GM18517 (cell line): ENCODE data around the gene B9D1.
"Not testable (repeated sequence)": the region's sequence is repeated elsewhere in the genome, so short reads cannot be mapped to it uniquely, and the experiment has no call there.

ENCODE experiments used
- ATAC-seq: cut with Tn5 transposase; IDR thresholded peaks from one replicate; pipeline ENCODE4 v1.9.1; 2021; ENCODE audit warnings: mild to moderate bottlenecking, moderate library complexity; ENCODE audit not compliant: unreplicated experiment

Gene B9D1

DNA sequence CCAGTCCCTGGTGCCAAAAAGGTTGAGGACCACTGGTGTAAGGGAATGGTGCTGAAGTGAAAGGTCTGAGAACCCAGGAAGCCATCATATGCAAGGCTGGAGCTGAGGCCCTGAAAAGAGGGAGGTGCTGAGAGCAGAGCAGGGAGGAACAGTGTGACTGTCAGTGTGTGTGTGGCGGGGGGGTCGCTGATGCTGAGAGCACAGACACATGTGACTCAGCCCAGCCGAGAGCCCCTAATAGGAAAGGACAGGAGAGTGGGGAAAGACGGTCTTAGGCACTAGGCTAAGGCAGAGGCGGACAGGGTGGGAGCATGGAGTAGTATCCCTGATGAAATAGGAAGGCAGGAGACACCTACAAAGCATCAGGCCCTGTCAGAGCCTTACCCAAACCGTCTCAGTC lies 1.2 kb downstream of the B9D1 start:
- ATAC-seq = no peak

DNA sequence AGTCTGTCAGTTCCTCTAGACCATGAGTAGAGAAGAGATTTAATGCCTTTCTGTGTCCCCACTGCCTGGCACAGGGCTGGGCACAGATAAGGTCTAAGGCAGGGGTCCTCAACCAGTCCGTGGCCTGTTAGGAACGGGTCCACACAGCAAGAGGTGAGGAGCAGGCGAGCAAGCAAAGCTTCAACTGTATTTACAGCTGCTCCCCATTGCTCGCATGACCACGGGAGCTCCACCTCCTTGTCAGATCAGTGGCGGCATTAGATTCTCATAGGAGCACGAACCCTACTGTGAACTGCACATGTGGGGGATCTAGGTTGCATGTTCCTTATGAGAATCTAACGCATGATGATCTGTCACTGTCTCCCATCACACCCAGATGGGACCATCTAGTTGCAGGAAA lies 1.8 kb downstream of the B9D1 start:
- no peak for ATAC-seq

DNA sequence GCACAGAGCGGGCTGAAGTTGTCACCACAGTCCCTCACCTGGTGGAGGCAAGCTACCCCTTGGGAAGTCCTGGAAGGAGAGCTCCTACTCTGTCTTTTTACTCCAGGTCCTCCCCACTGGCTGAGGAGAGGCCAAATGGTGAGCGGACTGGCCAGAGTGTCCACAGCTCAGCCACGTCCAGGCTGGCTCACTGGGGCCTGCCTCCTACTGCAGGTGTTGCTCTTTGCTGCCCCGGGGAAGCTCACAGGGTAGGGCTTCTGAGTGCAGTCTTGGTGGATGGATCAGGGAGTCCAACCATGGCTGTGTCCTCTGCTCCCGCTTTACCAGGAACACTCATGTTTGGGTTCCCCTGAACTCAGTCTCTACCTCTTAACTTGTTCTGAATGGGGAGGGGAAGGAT lies 2.7 kb downstream of the B9D1 start:
- no peak for ATAC-seq

DNA sequence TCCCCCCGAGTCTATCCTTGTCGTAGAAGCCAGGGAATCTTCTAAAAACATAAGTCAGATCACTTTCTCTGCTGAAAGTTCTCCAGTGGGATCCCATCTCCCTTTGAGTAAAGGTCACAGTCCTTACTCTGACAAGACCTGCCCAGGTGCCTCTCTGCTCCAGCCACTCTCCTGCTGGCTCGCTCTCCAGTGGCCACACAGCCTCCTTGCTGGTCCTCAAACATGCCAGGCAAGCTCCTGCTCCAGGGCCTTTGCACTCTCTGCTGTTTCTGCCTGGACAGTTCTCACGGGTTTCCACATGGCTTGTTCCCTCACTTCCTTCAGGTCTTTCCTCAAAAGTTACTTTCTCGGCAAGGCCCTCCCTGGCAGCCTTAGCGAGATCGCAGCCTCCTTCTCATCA lies 3.4 kb downstream of the B9D1 start:
- ATAC-seq = no peak

DNA sequence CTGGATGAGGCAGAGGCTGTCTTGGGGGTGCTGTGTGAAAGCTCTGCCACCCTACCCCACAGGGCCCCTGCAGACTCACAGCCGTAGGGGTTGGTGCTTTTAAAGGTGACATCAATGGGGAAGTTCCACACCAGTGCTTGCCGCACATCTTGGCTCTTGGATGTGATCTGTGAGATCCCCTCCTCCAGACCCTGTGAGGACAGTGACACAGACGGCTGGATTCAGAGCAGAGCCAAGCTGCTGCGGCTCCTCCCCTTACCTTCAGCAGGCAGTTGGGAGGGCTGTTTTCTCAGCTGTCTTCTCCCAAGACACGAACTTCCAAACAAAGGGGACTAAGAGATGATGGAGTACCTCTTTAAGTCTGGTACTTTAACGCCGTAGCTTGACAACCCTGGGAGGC lies 4.8 kb downstream of the B9D1 start:
- ATAC-seq = no peak

DNA sequence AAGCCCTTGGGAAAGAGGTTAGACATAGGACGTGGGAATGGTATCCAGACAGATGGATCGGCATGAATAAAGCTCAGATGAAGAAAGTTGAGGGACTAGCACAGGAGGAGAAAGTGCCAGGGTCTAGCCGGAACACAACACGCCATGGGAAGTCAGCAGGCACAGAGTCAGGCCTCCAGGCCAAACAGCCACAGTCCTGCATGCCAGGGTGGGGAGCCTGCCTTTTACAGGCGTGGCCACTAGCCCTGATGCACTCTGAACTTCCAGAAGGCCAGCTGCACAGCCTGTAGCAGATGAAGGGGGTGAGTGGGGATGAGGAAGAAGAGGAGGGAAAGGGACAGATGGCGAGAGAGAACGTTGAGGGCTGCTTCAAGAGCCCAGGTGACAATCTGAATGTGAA lies 5.2 kb downstream of the B9D1 start:
- ATAC-seq = no peak

DNA sequence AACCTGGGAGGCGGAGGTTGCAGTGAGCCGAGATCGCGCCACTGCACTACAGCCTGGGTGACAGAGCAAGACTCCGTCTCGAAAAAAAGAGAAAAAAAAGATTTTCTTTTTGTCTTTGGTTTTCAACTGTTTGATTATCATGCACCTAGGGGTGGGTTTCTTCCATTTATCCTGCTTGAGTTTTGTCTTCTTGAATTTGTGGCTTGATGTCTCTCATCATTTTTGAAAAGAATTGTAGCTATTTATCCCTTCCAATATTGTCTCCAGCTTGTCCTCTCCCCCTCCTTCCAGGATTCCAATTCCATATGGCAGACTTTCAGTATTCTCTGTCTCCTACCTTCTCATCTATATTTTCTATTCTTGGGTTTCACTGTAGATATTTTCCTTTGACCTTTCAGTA lies 7.8 kb downstream of the B9D1 start:
- ATAC-seq = no peak

DNA sequence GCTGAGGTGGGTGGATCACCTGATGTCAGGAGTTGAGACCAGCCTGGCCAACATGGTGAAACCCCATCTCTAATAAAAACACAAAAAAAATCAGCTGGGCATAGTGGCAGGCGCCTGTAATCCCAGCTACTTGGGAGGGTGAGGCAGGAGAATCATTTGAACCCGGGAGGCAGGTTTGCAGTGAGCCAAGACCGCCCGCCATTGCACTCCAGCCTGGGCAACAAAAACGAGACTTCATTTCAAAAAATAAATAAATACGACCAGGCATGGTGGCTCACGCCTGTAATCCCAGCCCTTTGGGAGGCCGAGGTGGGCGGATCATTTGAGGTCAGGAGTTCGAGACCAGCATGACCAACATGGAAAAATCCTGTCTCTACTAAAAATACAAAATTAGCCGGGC lies 9.1 kb downstream of the B9D1 start:
- not testable (repeated sequence) for ATAC-seq

DNA sequence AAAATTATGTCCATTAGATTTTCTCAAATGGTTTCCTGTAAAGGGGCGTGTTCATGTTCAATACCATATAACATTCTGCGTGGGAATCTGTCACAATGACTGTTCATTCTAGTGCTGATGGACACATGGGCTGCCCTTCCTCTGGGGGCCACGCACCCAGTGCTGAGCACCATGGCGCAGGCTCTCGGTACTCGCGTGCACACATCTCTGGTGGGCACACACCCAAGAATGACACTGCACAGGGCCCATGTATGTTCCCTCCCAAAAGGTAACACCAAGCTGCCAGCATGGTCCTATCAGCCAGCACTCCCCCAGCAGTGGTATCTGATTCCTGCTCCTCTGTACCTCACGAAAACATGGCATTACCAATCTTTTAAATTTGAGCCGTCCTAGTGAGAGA lies 13.7 kb downstream of the B9D1 start:
- ATAC-seq = no peak

DNA sequence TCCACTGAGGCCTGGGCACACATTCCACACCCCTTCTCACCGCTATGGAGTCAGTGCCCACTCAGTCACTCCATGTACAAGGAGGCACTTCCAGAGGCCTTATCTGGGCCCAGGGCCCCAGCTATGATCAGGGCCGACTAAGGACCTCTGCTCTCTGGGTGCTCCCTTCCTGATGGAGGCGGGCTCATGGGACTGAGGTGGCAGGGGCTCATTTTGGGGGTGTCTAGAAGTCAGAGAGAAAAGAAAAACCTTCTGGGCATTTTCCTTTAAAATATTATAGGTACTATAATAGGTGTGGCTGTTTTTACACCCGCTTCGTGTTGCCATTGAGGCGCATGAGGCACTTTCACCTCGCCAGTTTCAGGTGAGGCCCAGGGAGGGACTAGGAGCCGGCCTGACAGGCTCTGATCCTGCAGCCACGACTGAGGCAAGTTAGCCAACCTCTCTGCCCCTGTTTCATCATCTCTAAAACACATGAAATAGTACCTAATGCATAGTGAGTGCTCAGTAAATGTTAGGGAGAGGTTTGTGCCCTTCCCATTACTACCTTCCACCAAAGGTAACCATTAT lies 14.4 kb downstream of the B9D1 start:
- ATAC-seq = no peak

DNA sequence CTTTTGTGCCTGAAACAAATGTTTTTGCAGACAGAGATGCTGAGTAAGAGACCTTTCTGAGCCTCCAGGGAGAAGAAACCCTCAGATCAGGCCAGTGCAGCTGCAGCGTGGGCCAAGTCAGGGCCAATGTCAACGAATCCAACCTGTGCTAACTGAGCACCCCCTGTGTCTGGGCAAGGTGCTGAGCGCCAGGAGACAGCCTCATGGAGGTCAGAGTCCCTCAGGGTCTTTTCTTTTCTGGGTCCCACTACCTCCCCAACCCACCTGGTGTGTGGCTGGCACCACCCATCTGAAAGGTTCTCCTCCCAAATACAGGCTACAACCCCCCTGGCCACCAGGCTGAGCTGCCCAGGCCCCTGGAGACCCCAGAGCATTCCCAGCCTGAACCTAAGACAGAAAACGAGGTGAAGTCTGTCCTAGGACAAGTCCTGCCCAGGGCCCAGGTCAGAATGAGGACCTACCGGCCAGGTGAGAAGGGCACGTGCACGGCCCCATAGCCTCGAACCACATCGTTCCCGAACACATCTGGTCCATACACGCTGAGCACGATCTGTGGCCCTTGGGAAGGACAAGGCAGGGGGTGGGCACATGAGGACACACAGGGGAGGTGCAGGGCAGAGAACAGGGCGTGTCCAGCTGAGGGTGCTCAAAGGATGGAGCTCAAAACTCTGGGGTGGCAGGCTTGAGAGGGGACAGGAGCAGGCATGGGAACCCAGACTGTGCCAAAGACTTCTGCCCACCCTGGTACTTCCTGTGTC lies 15.0 kb downstream of the B9D1 start:
- no peak for ATAC-seq

DNA sequence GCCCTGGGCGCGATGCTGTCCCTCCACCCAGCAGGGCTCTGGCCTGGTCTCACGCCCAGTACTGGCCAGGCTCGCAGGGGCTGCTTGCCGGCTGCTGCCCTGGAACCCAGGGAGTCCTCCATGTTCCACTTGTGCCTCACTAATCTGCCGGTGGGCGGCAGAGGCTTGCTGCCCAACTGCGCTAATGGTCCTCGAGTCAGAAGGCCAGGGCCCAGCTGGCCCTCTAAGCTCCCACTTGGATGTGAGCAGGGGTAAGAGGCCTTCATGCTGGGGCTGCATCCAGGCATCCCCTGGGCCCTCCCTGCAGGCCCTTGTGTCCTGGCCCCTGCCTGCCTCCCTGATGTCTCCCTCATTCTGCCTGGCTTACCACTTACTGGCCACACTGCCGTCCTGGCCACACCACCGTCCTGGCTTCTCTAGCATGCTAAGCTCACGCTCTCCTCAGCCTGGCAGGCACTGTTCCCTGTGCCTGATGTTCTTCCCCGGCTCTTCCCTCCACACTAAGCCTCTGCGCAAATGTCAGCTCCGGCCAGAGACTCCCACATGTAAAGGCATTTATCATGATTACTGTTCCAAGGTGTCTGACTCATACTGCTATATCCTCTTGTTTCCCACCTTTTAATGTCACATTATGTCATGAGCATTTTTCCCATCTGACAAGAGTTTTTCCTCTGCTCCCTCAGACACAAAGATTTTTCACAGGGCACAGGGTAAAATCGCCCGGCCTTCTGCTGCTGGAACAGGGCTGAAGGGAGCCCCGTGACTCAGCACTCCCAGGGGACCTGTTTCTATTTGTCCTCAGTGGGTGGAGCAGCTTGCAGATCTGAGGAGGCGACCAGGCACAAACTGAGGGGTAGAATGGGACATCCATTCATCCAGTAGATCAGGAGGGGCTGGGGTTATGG lies 15.9 kb downstream of the B9D1 start:
- no peak for ATAC-seq

DNA sequence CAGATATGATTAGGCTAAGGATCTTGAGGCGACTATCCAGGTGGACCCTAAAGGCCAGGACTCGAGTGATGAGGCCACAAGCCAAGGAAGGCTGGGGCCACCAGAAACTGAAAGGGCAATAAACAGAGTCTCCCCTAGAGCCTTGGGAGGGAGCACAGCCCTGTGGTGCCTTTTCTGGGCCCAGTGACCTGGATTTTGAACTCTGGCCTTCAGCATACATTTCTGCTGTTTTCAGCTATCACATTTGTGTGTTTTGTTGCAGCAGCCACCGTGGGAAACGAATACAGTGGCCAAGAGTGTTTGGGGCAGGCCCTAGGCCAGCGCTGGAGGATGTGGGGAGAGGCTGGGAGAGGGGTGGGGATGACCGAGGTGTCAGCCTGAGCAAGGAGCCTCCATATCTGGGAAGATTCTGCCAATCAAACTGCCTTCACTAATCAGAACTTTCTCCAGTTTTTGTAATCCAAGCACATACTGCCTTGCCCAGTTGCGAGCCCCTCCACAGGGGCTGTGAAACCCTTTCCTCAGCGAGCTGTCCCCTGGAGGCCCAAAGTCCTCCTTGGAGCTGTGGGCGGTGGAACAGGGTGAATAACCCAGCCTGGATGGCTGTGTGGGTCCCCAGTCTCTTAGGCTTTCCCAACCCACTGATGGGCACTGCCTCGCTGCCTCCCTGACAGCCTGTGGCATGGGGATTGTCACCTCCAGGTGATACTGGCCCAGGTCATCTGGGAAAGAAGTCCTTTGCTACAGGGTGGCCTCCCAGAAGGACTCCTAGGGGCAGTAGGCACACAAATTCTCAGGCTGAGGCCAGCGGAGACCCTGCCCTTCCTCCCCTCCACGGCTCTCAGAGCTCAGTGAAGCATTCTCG lies 16.8 kb downstream of the B9D1 start:
- ATAC-seq = no peak

DNA sequence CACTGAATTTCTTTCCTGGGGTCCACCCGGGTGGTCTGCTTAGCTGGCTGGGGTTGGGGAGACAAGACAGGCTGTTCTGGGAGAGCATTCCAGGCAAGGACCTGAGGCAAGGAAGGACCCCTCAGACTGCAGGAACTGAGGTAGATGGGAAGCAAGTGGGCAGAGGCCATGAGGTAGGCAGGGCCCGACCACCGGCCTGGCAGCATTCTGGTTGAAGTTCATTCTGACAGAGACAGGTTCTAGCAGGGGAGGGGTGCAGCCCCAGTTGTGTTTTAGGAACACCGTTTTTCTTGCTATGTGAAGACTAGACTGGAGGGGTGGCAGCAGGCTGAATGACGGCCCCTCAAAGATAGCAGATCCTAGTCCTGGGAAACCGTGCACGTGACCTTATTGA lies 17.5 kb downstream of the B9D1 start:
- ATAC-seq = no peak

DNA sequence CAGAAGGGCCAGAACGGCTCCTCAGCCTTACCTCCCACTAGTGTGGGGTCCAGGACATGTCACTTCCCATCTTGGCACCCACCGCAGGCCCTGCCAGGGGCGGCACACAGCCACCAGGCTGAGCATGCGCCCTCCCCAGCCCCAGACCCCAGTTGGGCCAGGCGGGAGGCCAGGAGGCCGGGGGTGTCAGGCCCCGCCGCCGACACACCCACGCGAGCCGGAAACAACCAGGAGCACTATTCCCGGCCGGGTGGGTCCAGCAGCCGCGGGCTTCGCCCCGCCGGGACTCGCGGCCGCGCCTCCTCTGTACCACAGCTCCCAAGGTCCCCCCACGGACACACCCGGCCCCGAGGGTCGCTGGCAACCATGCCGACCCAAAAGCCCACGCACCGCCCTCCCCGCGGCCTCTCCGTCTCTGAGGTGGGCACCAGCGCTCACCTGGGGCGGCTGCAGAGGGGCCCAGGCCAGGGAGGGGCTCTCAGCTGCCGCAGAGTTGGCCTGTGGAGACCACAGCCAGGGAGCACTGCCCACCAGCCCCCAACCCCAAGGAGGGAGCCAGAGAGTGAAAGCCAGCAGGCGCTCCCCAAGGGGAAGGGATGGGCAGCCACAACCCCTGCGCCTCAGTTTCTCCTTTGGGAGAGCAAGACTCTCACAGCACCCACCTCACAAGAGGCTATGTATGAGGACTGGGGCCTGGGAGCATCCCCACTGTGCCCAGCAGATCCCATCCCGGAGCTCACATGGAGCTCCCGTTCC lies 18.0 kb downstream of the B9D1 start:
- no peak for ATAC-seq

DNA sequence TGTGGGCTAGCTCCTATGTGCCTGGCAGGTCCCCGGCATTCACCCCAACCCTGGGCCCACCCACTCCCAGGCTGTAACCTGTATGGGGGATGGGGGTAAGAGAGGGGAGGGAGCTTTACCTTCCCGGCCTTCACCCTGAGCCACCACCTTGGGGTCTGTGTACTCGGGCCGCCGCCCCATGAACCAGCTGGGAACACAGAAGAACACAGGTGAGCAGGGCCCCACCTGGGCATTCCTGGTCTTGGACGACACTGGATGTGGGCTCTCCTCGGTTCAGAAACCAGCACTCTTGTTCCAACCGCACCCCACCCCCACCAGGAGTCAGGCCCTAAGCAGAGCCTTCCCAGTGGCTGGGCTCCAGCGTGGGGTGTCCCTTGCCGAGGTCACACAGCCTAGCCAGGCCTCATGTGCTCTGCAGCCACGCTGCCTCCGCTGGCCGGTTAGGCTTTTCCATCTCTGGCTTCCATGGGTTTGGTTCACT lies 18.8 kb downstream of the B9D1 start:
- no peak for ATAC-seq

DNA sequence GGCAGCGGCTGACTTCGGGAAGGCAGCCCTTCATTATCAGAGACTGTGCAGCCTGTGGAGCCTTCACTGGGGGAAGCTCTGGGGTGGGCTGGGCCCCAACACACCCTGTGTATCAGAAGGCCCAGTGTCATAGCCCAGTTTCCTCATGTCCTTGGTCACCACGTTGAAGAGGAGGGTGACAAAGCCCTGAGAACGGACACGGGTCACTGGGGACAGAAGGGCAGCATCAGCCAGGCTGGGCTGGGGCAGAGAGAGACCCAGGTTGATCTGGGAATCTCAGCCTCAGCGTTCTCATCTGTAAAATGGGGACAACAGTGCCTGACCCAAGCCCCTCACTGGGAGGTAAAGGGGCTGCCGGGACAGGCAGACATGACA lies 19.3 kb downstream of the B9D1 start:
- ATAC-seq = no peak

DNA sequence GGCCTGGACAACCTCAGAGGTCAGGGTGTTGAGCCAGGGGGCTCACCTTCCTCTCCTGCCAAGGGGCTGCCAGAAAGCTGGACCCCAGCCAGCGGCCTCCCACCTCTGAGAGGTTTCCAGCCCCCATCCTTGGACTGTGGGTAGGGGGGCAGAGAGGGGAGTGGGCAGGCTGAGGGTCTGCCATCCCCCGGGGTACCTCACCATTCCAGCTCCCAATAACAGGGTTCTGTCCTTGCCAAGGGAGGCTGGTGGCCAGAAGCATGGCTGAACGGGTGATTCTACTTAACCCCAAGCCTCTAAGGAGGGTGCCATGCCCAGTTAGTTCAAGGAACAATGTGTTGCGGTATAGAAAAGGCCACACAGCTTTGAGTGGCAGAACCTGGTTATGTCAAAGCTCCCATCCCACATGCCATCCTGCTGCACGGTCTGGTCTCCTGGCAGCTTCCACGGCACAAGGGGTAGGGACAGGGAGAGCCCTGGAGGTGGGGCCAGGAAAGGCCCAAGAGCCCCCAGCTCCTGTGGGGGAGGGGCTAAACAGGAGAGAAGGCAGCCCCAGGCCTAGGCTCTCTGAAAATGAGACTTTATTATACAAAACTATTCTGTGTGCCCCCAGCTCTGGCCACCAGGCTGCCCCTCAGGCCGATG lies 19.8 kb downstream of the B9D1 start:
- ATAC-seq = no peak
